Kidney epithelial cell (primary cell): ENCODE measurements around the gene MNAT1. TPM values are rescaled to one million over a fixed set of nuclear protein-coding genes. Genes with fewer than 3 reads are reported as not detected.

ENCODE experiments used
- DNase-seq: peaks from one replicate; pipeline ENCODE4 v3.0.0-alpha.2; 2010; ENCODE audit warnings: low read depth
- H3K27me3 ChIP-seq: 2 replicates; pipeline ENCODE4 v1.6.0; 2011; ENCODE audit warnings: low read length; ENCODE audit not compliant: control insufficient read depth, insufficient read depth
- H3K36me3 ChIP-seq: 2 replicates; pipeline ENCODE4 v1.5.1; 2011; ENCODE audit warnings: low read length; ENCODE audit not compliant: control insufficient read depth, insufficient read depth
- H3K4me3 ChIP-seq: 2 replicates; pipeline ENCODE4 v1.5.1; 2011; ENCODE audit warnings: low read depth, mild to moderate bottlenecking, control low read depth, low read length
- total RNA-seq: library from RNA; depleted of rRNA; stranded (reverse); fragments of >200 nt; gene quantifications from 2 replicates; pipeline ENCODE4 v1.2.3, GENCODE V29; 2015
- TF ChIP-seq, protein P1 (sequence below): IDR thresholded peaks from 2 replicates; pipeline ENCODE4 v1.5.1; 2011; ENCODE audit warnings: mild to moderate bottlenecking, moderate library complexity, low read length, control low read depth, inconsistent platforms; ENCODE audit not compliant: insufficient read depth, poor library complexity, severe bottlenecking

Gene MNAT1
- total RNA-seq, 1 donor from 2014 or later: 49.2 TPM

DNA sequence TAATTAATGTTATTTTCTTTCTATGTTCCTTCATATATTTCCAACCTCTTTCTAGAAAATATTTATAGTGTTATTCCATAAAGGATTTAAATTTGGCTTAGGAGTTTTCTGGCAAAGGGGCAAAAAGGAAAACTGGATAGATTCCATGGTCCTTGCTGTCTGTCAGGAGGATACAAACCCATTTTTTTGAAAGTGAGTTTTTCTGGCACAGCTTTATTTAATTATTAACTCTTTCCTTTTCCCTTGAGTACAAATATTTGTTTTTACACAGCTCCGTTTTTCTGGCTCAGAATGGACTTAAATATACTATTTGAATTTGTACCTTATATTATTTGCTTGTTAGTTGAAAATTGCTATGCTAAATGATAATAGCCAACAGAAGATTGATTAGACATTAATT, 56.3 kb downstream of the MNAT1 start:
- no peaks in the 10 kb centered on the region for H3K36me3 ChIP-seq
- no peak for DNase-seq
- TF ChIP-seq, protein P1, sequence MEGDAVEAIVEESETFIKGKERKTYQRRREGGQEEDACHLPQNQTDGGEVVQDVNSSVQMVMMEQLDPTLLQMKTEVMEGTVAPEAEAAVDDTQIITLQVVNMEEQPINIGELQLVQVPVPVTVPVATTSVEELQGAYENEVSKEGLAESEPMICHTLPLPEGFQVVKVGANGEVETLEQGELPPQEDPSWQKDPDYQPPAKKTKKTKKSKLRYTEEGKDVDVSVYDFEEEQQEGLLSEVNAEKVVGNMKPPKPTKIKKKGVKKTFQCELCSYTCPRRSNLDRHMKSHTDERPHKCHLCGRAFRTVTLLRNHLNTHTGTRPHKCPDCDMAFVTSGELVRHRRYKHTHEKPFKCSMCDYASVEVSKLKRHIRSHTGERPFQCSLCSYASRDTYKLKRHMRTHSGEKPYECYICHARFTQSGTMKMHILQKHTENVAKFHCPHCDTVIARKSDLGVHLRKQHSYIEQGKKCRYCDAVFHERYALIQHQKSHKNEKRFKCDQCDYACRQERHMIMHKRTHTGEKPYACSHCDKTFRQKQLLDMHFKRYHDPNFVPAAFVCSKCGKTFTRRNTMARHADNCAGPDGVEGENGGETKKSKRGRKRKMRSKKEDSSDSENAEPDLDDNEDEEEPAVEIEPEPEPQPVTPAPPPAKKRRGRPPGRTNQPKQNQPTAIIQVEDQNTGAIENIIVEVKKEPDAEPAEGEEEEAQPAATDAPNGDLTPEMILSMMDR: no peak
- H3K27me3 ChIP-seq: no peaks in the 10 kb centered on the region
- no peak overlapping the region for H3K4me3 ChIP-seq

DNA sequence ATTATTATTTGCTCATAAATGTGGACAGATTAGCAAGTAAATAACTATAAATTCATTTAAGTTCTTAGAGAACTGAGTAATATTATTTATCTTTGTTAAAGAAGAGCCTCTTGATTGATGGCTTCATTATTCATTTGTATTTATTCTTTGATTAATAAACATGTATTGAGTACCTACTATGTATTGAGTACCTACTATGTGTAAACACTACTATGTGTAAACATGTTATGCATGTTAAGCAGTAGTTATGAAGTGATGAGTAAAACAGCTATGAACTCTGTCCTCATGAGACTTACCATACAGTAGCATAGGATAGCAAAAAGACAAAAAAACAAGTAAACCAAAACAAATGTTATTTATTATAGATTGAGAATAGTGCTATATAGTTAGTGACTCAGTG, 61.9 kb downstream of the MNAT1 start:
- Histone ChIP-seq H3K27me3 (no peaks in the 10 kb centered on the region), H3K4me3 (no peak overlapping the region), H3K36me3 (no peaks in the 10 kb centered on the region)
- DNase-seq: no peak
- TF ChIP-seq, protein P1: no peak

DNA sequence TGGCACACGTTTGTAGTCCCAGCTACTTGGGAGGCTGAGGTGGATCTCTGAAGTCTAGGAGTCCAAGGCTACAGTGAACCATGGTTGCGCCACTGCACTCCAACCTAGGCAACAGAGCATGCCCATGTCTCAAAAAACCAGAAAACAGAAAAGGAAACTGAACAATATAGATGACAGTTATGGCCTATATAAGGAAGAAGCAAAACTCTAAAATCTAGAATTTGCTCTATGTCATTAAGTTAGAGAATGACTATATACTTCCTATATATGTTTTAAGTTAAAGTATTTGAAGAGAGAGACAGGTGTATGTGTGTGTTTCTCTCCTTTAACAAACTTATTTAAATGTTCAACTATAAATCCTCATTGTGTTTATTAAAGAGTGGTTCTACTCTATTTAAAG, 65.8 kb downstream of the MNAT1 start:
- no peaks in the 10 kb centered on the region for H3K27me3 ChIP-seq
- TF ChIP-seq, protein P1: no peak
- DNase-seq: no peak
- H3K36me3 ChIP-seq: no peaks in the 10 kb centered on the region
- no peak overlapping the region for H3K4me3 ChIP-seq

DNA sequence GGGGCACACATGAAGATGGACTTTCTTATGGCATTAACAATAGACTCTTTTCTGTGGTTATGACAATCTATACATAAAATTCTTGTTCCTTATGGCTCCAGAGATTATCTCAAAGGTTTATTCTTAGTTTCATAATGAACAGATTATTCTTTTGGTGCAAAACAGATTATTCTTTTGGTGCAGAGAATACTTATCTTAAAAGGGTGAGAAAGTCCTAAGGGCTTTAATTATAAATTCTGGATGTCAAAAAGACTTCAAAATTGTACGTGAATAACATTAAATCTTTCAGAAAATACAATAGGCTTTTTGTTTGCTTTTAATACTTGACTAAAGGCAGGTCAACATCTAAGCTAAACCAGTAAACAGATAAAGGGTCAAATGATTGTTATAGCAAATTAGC, 69.3 kb downstream of the MNAT1 start:
- DNase-seq: no peak
- H3K4me3 ChIP-seq: no peak overlapping the region
- no peaks in the 10 kb centered on the region for H3K36me3 ChIP-seq
- TF ChIP-seq, protein P1: no peak
- no peaks in the 10 kb centered on the region for H3K27me3 ChIP-seq

DNA sequence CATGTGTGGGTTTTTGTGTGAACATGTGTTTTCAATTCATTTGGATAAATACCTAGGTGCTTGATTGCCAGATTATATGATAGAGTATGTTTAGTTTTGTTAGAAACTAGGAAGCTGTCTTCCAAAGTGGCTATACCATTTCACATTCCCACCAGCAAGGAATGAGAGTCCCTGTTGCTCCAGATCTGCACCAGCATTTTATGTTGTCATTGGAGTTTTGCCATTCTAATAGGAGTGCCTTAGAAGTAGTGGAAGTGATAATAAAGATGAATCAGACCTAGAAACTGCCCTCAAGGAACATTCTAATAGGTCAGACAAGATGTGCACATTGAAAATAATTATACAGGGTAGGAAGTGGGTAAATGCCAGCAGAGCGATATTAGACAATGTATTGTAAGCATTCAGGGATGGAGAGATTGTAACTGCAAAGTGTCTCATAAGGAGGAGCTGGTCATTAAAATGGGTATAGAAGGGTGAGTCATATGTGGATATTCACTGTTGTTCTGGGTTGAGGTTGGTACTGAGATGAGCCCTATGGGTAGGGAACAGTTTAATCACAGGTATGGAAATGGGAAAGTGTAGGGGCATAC, 71.4 kb downstream of the MNAT1 start:
- TF ChIP-seq, protein P1: no peak
- DNase-seq: peak; percentile 7
- H3K4me3 ChIP-seq: no peak overlapping the region
- H3K36me3 ChIP-seq: no peaks in the 10 kb centered on the region
- H3K27me3 ChIP-seq: no peaks in the 10 kb centered on the region

DNA sequence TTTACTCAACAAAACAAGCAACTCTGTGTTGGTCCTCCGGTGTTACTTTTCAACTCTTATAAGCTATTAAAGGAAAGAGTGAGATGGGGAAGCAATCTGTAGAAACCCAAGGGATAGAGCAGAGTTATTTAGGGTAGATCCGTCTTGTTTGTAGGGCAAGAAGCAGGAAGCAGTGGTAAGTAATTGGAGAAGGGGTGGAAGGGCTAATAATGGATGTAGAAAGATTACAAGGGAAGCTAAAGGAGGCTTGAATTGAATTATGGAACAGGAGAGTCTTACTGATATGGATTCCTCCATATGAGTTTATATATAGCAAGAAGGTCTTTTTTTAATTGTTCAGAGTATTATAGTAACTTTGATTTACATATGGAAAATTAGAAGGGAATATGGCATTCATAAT, 72.7 kb downstream of the MNAT1 start:
- Histone ChIP-seq H3K36me3 (no peaks in the 10 kb centered on the region), H3K27me3 (no peaks in the 10 kb centered on the region), H3K4me3 (no peak overlapping the region)
- TF ChIP-seq, protein P1: no peak
- DNase-seq: no peak
